ENCODE data around the gene EIF2S2.
"Not testable (repeated sequence)": the region's sequence is repeated elsewhere in the genome, so short reads cannot be mapped to it uniquely, and the experiment has no call there.

EIF2S2 gene, protein sequence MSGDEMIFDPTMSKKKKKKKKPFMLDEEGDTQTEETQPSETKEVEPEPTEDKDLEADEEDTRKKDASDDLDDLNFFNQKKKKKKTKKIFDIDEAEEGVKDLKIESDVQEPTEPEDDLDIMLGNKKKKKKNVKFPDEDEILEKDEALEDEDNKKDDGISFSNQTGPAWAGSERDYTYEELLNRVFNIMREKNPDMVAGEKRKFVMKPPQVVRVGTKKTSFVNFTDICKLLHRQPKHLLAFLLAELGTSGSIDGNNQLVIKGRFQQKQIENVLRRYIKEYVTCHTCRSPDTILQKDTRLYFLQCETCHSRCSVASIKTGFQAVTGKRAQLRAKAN

DNA sequence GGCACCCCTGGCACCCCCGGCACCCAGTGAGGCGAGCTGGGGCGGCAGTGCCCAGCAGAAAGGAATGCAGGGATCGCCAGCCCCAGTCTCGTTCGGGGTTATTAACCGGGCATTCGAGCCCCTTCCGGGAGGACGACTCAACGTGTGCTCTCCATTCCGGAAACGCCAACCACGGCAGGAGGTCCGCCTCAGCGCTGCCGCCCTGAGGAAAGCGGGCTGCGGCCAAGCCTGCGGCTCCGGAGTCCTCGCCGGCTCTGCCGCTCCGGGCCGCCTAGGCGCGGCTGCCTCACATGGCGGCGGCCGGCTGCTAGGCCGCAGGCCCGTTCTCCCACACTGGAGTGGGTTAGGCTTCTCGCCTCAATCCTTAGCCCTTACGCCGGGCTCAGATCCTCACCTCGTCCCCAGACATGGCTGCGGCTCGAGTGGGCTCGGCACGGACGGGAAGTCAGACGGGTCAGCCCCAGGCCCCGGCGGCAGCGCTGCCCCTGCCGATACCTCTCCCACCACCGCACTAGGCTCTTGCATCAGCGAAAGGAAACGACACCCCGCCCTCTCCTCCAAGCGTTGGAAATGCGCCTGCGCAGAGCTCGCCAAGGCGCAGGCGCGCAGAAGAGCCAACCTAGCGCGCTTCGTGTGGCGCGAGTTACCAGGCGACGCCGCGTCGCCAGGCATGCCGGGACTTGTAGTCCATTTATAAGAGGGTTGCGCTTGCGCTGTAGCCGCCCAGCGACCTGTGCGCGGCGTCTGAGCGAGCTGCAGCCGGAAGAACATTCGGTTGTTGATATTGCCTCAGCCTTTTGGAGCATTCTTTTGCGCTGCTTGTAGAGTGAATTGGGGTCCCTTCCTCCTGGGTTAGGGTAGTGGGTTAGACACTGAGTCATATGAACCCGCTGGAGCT lies at the start of gene EIF2S2:
EIF2S2 (minus strand) TSS at position 542 of the 898 bp plus-strand sequence; CDS start at position 409, 133 bp downstream.
- peak; percentile 97 for DNase-seq

GRCh38 chr20:34157697-34158096 lies 45.7 kb upstream of the EIF2S2 start:
- DNase-seq = not testable (repeated sequence)

DNA sequence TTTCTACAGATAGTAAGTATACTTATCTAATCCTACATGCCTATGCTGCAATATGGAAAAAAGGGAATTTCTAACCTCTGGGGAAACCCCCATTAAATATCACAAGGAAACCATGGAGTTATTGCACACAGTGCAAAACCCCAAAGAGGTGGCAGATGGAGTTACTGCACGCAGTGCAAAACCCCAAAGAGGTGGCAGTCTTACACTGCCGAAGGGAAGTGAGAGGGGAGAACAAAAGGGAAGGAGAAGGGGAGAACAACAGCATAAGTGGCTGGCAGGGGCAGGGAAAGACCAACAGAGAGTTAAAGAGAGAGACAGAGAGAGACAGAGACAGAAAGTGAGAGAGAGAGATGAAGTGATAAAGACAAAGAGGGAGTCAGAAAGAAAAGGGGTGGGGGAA lies 43.8 kb upstream of the EIF2S2 start:
- no peak for DNase-seq

GRCh38 chr20:34153169-34153568 lies 41.1 kb upstream of the EIF2S2 start:
- DNase-seq = not testable (repeated sequence)

DNA sequence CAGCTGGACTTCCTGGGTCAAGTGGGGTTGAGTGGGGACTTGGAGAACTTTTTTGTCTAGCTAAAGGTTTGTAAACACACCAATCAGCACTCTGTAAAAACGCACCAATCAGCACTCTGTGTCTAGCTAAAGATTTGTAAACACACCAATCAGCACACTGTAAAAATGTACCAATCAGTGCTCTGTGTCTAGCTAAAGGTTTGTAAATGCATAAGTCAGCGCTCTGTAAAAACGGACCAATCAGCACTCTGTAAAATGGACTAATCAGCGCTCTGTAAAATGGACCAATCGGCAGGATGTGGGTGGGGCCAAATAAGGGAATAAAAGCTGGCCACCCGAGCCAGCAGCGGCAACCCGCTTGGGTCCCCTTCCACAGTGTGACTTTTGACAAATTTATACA lies 40.0 kb upstream of the EIF2S2 start:
- DNase-seq = not testable (repeated sequence)

DNA sequence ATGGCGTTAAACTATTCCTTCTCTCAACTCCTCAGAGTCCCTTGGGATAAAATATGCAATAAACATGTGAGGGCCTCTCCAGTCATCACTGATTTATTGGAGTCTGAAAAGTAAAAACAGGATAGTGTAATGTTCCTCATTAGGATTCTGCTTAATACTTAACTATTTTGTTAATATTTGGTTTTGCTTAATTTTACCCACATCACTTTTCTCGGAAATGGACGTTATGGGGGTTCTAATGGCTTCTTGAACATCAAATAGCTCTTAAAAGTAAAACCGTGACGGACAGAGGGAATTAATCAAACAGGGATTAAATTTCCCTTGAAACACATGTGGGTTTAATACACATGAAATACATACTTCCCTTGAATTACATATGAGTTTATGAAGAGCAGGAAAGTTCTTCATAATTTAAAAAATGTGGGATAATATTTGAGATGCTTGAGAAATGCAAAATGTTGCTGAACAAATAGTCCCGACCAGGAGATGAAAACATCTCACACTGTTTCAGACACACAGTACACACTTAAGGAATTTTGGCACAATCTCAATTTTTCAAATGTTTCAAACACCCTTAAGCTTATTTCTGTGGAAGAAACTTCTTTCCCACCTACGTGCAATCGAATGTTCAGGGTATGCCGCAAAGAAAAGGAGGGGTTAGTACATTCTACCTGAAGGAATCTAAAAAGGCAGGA lies 38.4 kb upstream of the EIF2S2 start:
- DNase-seq = no peak

DNA sequence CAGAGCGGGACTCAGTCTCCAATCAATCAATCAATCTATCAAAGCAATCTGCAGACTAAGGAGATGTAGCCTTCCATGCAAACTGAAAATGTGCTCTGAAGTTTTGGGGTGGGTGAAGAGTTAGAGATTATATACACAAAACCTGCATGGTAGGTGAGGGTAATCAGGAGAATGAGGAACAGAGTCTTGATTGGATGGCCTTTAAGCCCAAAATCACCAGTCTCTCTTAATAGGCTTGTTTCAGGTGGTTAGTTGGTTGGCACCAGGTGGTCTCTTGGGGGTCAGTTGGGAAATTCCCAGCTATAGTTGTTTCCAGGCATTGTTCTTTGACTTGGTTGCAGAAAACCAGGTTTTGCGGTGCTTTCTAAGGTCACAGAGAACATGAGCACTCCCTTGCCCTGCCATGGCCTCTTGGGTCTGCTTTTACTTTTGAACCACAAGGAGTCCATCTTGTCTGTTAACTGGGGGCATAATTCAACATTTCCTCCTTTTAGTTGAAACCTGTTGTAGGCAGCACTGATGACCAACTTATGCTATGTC lies 33.3 kb upstream of the EIF2S2 start:
- no peak for DNase-seq

DNA sequence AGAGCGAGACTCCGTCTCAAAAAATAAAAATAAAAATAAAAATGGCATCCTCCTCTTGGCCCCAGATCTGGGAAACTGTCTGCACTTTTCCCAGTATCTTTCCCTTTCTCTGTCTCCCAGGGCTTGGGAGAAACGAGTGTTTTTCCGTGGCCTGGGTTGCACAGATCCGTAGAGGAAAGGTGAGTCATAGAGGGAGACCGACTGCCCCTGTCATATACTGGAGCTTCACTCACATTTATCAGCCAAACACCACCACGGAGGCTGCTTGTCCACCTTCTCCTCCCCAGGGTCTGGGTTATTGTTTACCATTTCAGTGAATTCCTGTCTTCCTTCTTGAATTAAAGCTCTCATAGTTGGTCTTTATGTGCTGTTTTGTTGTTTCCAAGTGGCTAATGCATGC lies 31.9 kb upstream of the EIF2S2 start:
- no peak for DNase-seq

DNA sequence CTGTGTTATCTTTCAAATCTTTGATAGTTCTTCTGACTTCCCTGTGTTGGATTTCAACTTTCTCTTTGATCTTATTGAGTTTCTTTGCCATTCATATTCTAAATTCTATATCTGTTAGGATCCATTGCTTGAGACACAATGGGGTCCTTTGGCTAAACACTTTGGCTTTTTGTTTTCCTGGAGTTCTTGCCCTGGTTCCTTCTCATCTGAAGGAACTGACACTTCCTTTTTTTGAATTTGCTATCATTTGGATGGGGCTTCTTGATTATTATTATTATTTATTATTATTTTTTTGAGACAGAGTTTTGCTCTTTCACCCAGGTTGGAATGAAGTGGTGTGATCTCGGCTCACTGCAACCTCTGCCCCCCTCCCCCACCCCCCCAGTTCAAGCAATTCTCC lies 30.1 kb upstream of the EIF2S2 start:
- no peak for DNase-seq

DNA sequence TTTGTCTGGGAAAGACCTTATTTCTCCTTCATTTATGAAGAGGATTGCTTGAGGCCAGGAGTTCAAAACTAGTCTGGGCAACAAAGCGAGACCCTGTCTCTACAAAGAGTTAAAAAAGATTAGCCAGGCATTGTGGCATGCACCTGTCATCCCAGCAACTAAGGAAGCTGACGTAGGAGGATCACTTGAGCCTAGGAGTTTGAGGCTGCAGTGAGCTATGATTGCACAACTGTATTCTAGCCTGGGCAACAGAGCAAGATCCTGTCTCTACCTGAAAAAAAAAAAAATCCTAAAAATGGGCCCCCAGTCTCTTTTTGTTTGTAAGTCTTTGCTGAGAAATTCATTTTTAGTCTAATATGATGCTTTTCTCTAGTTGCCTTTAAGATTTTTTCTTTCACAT lies 29.2 kb upstream of the EIF2S2 start:
- DNase-seq = no peak

DNA sequence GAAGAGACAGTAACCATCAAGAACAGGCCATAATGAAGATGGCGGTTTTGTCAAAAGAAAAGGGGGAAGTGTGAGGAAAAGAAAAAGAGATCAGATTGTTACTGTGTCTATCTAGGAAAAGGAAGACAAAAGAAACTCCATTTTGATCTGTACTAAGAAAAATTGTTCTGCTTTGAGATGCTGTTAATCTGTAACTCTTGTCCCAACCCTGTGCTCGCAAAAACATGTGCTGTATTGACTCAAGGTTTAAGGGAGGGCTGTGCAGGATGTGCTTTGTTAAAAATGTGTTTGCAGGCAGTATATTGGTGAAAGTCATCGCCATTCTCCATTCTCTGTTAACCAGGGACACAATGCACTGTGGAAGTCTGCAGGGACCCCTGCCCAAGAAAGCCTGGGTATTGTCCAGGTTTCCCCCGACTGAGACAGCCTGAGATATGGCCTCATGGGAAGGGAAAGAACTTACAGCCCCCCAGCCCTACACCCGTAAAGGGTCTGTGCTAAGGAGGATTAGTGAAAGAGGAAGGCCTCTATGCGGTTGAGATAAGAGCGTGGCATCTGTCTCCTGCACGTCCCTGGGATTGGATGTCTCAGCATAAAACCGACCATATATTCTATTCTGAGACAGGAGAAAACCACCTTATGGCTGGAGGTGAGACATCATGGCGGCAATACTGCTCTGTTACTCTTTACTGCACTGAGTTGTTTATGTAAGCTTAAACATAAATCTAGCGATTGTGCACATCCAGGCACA lies 23.7 kb upstream of the EIF2S2 start:
- DNase-seq = not testable (repeated sequence)

DNA sequence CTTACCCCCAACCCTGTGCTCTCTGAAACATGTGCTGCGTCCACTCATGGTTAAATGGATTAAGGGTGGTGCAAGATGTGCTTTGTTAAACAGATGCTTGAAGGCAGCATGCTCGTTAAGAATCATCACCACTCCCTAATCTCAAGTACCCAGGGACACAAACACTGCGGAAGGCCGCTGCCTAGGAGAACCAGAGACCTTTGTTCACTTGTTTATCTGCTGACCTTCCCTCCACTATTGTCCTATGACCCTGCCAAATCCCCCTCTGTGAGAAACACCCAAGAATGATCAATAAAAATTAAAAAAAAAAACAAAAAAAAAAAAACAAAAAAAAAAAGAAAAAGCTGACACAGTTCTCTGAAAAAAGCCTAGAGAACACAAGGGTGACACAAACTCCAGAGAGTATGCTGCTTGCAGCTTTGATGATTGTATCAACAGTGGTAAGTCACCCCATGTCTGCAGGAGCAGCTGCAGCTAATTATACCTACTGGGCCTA lies 21.4 kb upstream of the EIF2S2 start:
- DNase-seq = not testable (repeated sequence)

GRCh38 chr20:34132943-34133342 lies 20.9 kb upstream of the EIF2S2 start:
- DNase-seq = not testable (repeated sequence)

DNA sequence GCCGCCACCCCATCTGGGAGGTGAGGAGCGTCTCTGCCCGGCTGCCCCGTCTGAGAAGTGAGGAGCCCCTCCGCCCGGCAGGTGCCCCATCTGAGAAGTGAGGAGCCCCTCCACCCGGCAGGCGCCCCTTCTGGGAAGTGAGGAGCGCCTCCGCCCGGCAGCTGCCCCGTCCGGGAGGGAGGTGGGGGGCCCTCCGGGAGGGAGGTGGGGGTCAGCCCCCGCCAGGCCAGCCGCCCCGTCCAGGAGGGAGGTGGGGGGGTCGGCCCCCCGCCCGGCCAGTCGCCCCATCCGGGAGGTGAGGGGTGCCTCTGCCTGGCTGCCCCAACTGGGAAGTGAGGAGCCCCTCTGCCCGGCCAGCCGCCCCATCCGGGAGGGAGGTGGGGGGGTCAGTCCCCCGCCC lies 20.4 kb upstream of the EIF2S2 start:
- DNase-seq = not testable (repeated sequence)

DNA sequence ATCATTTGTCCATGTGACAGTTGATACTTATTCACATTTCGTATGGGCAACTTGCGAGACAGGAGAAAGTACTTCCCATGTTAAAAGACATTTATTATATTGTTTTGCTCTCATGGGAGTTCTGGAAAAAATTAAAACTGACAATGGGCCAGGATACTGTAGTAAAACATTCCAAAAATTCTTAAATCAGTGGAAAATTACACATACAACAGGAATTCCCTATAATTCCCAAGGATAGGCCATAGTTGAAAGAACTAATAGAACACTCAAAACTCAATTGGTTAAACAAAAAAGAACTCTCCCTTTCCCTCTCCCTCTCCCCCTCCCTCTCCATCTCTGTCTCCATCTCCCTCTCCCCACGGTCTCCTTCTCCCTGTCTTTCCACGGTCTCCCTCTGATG lies 19.4 kb upstream of the EIF2S2 start:
- no peak for DNase-seq

- peak; percentile 45 for DNase-seq
Observed at GRCh38 chr20:34129518-34130162, 17.6 kb upstream of the EIF2S2 start.

GRCh38 chr20:34127792-34128191 lies 15.7 kb upstream of the EIF2S2 start:
- no peak for DNase-seq

DNA sequence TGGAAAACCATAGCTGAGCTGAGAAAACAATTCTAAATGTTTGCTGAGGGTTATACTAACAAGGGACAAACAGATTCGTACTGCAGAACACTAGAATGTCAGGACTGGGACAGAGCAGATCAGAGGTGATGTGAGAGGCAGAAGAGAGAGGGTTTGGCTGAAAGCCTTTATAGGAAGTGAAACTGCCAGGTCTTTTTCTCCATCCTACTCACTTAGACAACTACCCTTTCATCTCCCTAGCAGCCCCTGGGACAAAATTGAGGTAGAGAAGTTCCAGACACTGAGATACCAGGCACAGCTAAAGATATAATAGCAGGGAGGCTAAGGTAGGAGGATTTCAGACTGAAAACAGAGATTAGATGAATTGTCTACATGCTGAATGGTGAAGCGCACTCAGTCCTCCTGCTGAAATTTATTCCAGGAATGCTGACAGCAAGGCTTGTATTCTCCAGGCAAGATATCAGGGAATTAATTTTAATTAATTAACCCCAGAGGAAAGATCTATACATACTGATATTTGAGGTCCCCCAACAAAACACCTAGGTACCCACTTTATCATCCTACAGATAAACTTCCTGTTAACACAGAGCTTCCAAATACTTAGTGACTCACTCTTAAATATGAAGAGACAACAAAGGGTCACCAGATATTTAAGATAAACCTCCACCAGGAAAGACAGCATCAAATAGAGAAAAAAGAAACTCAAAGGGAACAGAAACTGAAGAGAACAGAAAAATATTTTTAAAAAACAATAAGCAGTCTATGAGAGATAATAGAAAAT lies 12.6 kb upstream of the EIF2S2 start:
- DNase-seq = no peak

- DNase-seq = no peak
Observed at GRCh38 chr20:34123309-34123708, 11.3 kb upstream of the EIF2S2 start.

GRCh38 chr20:34122274-34122980 lies 10.4 kb upstream of the EIF2S2 start:
- DNase-seq = no peak
